HEK293 (cell line): Measurements from ENCODE around the gene PHKG2.

ENCODE experiments used
- GLI2 ChIP-seq: fragments of 450-650 bp; formaldehyde crosslinking; IDR thresholded peaks from 2 replicates; pipeline ENCODE4; 2017; ENCODE audit warnings: missing biosample characterization, missing genetic modification characterization, low read depth, borderline replicate concordance
- IKZF3 ChIP-seq: fragments of 450-650 bp; IDR thresholded peaks from 2 replicates; pipeline ENCODE4 v1.5.0; 2018; ENCODE audit warnings: missing biosample characterization, mild to moderate bottlenecking, missing genetic modification characterization, moderate library complexity
- SCRT2 ChIP-seq: fragments of 450-650 bp; formaldehyde crosslinking; IDR thresholded peaks from 2 replicates; pipeline ENCODE4 v1.5.1; 2016; ENCODE audit warnings: missing biosample characterization, missing genetic modification characterization
- ZFP41 ChIP-seq: fragments of 450-650 bp; formaldehyde crosslinking; IDR thresholded peaks from 2 replicates; pipeline ENCODE4 v1.5.1; 2016; ENCODE audit warnings: missing biosample characterization, missing genetic modification characterization, borderline replicate concordance
- ZNF140 ChIP-seq: fragments of 450-650 bp; formaldehyde crosslinking; IDR thresholded peaks from 2 replicates; pipeline ENCODE4 v1.5.1; 2016; ENCODE audit warnings: missing biosample characterization, missing genetic modification characterization
- ZNF174 ChIP-seq: fragments of 450-650 bp; formaldehyde crosslinking; IDR thresholded peaks from 2 replicates; pipeline ENCODE4 v1.5.0; 2017; ENCODE audit warnings: missing biosample characterization, mild to moderate bottlenecking, missing genetic modification characterization
- ZNF175 ChIP-seq: fragments of 450-650 bp; formaldehyde crosslinking; IDR thresholded peaks from 2 replicates; pipeline ENCODE4 v1.5.1; 2016; ENCODE audit warnings: missing biosample characterization, missing genetic modification characterization
- ZNF19 ChIP-seq: fragments of 450-650 bp; formaldehyde crosslinking; IDR thresholded peaks from 2 replicates; pipeline ENCODE4; 2016; ENCODE audit warnings: missing biosample characterization, missing genetic modification characterization, low read depth
- ZNF223 ChIP-seq: fragments of 450-650 bp; formaldehyde crosslinking; IDR thresholded peaks from 2 replicates; pipeline ENCODE4 v1.5.1; 2016; ENCODE audit warnings: missing biosample characterization, missing genetic modification characterization
- ZNF239 ChIP-seq: fragments of 450-650 bp; formaldehyde crosslinking; IDR thresholded peaks from 2 replicates; pipeline ENCODE4 v1.5.1; 2016; ENCODE audit warnings: missing biosample characterization, missing genetic modification characterization
- ZNF266 ChIP-seq: fragments of 450-650 bp; formaldehyde crosslinking; IDR thresholded peaks from 2 replicates; pipeline ENCODE4 v1.5.1; 2016; ENCODE audit warnings: missing biosample characterization, missing genetic modification characterization, low read depth
- ZNF394 ChIP-seq: fragments of 450-650 bp; formaldehyde crosslinking; IDR thresholded peaks from 2 replicates; pipeline ENCODE4 v1.5.1; 2016; ENCODE audit warnings: missing biosample characterization, missing genetic modification characterization, mild to moderate bottlenecking, moderate library complexity, borderline replicate concordance
- ZNF404 ChIP-seq: fragments of 450-650 bp; formaldehyde crosslinking; IDR thresholded peaks from 2 replicates; pipeline ENCODE4 v1.5.1; 2017; ENCODE audit warnings: missing biosample characterization, missing genetic modification characterization
- ZNF426 ChIP-seq: fragments of 450-650 bp; formaldehyde crosslinking; IDR thresholded peaks from 2 replicates; pipeline ENCODE4 v1.5.1; 2017; ENCODE audit warnings: missing biosample characterization, missing genetic modification characterization, mild to moderate bottlenecking, inconsistent platforms, moderate library complexity
- ZNF433 ChIP-seq: fragments of 450-650 bp; formaldehyde crosslinking; IDR thresholded peaks from 2 replicates; pipeline ENCODE4 v1.5.1; 2016; ENCODE audit warnings: missing biosample characterization, missing genetic modification characterization, low read depth
- ZNF549 ChIP-seq: fragments of 450-650 bp; IDR thresholded peaks from 2 replicates; pipeline ENCODE4 v1.5.1; 2018; ENCODE audit warnings: missing biosample characterization, missing genetic modification characterization, mild to moderate bottlenecking, inconsistent platforms, moderate library complexity
- ZNF558 ChIP-seq: fragments of 450-650 bp; formaldehyde crosslinking; IDR thresholded peaks from 2 replicates; pipeline ENCODE4 v1.5.1; 2016; ENCODE audit warnings: missing biosample characterization, missing genetic modification characterization
- ZNF560 ChIP-seq: fragments of 450-650 bp; formaldehyde crosslinking; IDR thresholded peaks from 2 replicates; pipeline ENCODE4 v1.5.1; 2017; ENCODE audit warnings: missing biosample characterization, missing genetic modification characterization, borderline replicate concordance
- ZNF571 ChIP-seq: fragments of 450-650 bp; formaldehyde crosslinking; IDR thresholded peaks from 2 replicates; pipeline ENCODE4 v1.5.0; 2017; ENCODE audit warnings: missing biosample characterization, missing genetic modification characterization
- ZNF585B ChIP-seq: fragments of 450-650 bp; formaldehyde crosslinking; IDR thresholded peaks from 2 replicates; pipeline ENCODE4 v1.5.1; 2016; ENCODE audit warnings: missing biosample characterization, missing genetic modification characterization
- ZNF596 ChIP-seq: fragments of 450-650 bp; IDR thresholded peaks from 2 replicates; pipeline ENCODE4 v1.5.0; 2018; ENCODE audit warnings: missing biosample characterization, mild to moderate bottlenecking, missing genetic modification characterization, moderate library complexity
- ZNF624 ChIP-seq: fragments of 450-650 bp; formaldehyde crosslinking; IDR thresholded peaks from 2 replicates; pipeline ENCODE4 v1.5.1; 2017; ENCODE audit warnings: missing biosample characterization, missing genetic modification characterization
- ZNF654 ChIP-seq: fragments of 450-650 bp; formaldehyde crosslinking; IDR thresholded peaks from 2 replicates; pipeline ENCODE4 v1.5.1; 2016; ENCODE audit warnings: low read depth, missing biosample characterization, missing genetic modification characterization
- ZNF768 ChIP-seq: fragments of 450-650 bp; formaldehyde crosslinking; IDR thresholded peaks from 2 replicates; pipeline ENCODE4 v1.5.1; 2018; ENCODE audit warnings: missing biosample characterization, mild to moderate bottlenecking, missing genetic modification characterization
- ZNF837 ChIP-seq: fragments of 450-650 bp; formaldehyde crosslinking; IDR thresholded peaks from 2 replicates; pipeline ENCODE4 v1.5.1; 2016; ENCODE audit warnings: missing biosample characterization, missing genetic modification characterization
- ZXDB ChIP-seq: fragments of 450-650 bp; formaldehyde crosslinking; IDR thresholded peaks from 2 replicates; pipeline ENCODE4 v1.5.1; 2016; ENCODE audit warnings: missing biosample characterization, missing genetic modification characterization
- TF ChIP-seq, protein P1 (sequence below): fragments of 450-650 bp; formaldehyde crosslinking; optimal IDR thresholded peaks from 2 replicates; pipeline ENCODE3; 2016; ENCODE audit warnings: missing biosample characterization, mild to moderate bottlenecking, missing genetic modification characterization
- TF ChIP-seq, protein P2 (sequence below): fragments of 450-650 bp; formaldehyde crosslinking; IDR thresholded peaks from 2 replicates; pipeline ENCODE4 v1.5.1; 2016; ENCODE audit warnings: missing biosample characterization, missing genetic modification characterization
- TF ChIP-seq, protein P3 (sequence below): fragments of 450-650 bp; formaldehyde crosslinking; conservative IDR thresholded peaks from 2 replicates; pipeline ENCODE4 v1.5.1; 2016; ENCODE audit warnings: low read depth, missing biosample characterization, missing genetic modification characterization

Gene PHKG2

DNA sequence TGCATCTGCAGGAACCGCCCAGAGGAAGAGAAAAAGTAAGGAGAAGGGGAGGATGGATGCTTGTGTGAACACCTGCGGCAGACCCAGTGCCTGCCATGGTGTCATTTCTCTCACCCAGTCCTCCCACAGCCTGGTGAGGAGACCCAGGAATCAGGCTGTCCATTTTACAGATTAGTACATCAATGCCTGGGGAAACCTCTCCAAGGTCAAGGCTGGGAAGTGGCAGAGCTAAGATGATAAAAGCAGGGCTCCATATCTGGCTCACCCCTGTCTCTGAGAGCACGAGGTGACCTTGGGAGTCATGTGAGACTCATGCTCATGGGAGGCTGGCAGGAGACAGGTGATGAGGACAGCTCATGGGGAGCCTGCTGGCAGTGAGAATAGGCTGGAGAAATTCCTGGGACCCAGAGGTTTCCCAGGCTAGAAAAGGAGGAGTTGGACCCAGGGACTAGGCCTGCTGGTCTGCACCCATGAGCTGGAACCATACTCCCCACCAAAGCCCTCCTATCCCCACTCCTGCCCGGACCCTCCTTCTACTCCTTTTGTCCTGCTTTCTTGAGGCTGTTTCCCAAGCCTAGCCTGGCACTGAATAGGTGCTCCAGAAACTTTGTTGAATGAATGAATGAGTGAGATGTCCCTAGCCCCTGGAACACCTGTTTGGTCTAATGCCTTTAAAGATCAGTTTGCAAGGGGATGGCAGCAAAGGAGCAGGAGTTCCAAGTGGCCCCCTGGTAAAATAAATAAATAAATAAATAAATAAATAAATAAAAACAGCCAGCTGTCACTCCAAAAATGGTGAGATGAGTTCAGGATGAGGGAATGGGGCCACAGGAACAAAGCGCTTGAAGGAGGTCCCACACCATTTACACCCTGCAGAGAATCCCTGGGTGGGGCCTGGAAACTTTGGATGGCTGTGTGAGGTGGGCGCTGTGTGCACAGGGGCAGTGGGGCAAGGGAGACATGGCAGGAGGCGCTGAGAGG, 37.2 kb downstream of the PHKG2 start (continued):
- TF ChIP-seq GLI2 (tag by site-specific recombination) (peak; percentile 20; the same call in 1 of the 2 replicates), ZNF223 (peak; percentile 38; the same call in 1 of the 2 replicates), IKZF3 (tag by site-specific recombination) (0 out of 2 replicates have a peak, but pooled peaks have one; percentile 25), ZNF571 (tag by site-specific recombination) (no peak), ZNF585B (tag by site-specific recombination) (no peak), ZNF266 (0 out of 2 replicates have a peak, but pooled peaks have one; percentile 15), ZNF624 (tag by site-specific recombination) (no peak), ZNF426 (tag by site-specific recombination) (peak; percentile 84), ZFP41 (tag by site-specific recombination) (no peak), ZNF768 (tag by site-specific recombination) (no peak), ZNF433 (tag by site-specific recombination) (peak; percentile 43; the same call in 1 of the 2 replicates), ZNF175 (tag by site-specific recombination) (no peak), ZNF560 (tag by site-specific recombination) (peak; percentile 71; the same call in 1 of the 2 replicates), ZNF558 (tag by site-specific recombination) (peak; percentile 74), ZNF239 (tag by site-specific recombination) (no peak), SCRT2 (0 out of 2 replicates have a peak, but pooled peaks have one; percentile 8), ZNF404 (tag by site-specific recombination) (peak; percentile 65; the same call in 1 of the 2 replicates), ZNF174 (tag by site-specific recombination) (no peak), ZNF654 (tag by site-specific recombination) (0 out of 2 replicates have a peak, but pooled peaks have one; percentile 6), ZNF596 (tag by site-specific recombination) (no peak), ZNF549 (no peak), ZNF19 (tag by site-specific recombination) (no peak), ZXDB (tag by site-specific recombination) (0 out of 2 replicates have a peak, but pooled peaks have one; percentile 15), ZNF837 (tag by site-specific recombination) (no peak), ZNF394 (tag by site-specific recombination) (peak; percentile 92), ZNF140 (tag by site-specific recombination) (peak; percentile 57; the same call in 1 of the 2 replicates)
- TF ChIP-seq, protein P1, sequence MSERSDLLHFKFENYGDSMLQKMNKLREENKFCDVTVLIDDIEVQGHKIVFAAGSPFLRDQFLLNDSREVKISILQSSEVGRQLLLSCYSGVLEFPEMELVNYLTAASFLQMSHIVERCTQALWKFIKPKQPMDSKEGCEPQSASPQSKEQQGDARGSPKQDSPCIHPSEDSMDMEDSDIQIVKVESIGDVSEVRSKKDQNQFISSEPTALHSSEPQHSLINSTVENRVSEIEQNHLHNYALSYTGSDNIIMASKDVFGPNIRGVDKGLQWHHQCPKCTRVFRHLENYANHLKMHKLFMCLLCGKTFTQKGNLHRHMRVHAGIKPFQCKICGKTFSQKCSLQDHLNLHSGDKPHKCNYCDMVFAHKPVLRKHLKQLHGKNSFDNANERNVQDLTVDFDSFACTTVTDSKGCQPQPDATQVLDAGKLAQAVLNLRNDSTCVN (tag by site-specific recombination) = no peak
- TF ChIP-seq, protein P2, sequence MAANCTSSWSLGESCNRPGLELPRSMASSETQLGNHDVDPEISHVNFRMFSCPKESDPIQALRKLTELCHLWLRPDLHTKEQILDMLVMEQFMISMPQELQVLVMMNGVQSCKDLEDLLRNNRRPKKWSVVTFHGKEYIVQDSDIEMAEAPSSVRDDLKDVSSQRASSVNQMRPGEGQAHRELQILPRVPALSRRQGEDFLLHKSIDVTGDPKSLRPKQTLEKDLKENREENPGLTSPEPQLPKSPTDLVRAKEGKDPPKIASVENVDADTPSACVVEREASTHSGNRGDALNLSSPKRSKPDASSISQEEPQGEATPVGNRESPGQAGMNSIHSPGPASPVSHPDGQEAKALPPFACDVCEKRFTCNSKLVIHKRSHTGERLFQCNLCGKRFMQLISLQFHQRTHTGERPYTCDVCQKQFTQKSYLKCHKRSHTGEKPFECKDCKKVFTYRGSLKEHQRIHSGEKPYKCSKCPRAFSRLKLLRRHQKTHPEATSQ (tag by site-specific recombination) = no peak
- TF ChIP-seq, protein P3, sequence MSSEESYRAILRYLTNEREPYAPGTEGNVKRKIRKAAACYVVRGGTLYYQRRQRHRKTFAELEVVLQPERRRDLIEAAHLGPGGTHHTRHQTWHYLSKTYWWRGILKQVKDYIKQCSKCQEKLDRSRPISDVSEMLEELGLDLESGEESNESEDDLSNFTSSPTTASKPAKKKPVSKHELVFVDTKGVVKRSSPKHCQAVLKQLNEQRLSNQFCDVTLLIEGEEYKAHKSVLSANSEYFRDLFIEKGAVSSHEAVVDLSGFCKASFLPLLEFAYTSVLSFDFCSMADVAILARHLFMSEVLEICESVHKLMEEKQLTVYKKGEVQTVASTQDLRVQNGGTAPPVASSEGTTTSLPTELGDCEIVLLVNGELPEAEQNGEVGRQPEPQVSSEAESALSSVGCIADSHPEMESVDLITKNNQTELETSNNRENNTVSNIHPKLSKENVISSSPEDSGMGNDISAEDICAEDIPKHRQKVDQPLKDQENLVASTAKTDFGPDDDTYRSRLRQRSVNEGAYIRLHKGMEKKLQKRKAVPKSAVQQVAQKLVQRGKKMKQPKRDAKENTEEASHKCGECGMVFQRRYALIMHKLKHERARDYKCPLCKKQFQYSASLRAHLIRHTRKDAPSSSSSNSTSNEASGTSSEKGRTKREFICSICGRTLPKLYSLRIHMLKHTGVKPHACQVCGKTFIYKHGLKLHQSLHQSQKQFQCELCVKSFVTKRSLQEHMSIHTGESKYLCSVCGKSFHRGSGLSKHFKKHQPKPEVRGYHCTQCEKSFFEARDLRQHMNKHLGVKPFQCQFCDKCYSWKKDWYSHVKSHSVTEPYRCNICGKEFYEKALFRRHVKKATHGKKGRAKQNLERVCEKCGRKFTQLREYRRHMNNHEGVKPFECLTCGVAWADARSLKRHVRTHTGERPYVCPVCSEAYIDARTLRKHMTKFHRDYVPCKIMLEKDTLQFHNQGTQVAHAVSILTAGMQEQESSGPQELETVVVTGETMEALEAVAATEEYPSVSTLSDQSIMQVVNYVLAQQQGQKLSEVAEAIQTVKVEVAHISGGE = peak; percentile 66; the same call in 1 of the 2 replicates
